Smooth muscle cell (in vitro differentiated cells): ENCODE data around the gene ZMIZ1. TPM values are rescaled to one million over a fixed set of nuclear protein-coding genes. Genes with fewer than 3 reads are reported as not detected.

ENCODE experiments used
- DNase-seq: peaks from one replicate; lab custom pipeline; 2025; ENCODE audit not compliant: unreplicated experiment; lab: John Stamatoyannopoulos, UW
- H2AFZ ChIP-seq: fragments of 200-600 bp; sonication (generic); 2 replicates; pipeline ENCODE4 v1.6.0; 2016; ENCODE audit warnings: antibody characterized with exemption, low read depth, mild to moderate bottlenecking
- H3F3A ChIP-seq: fragments of 200-600 bp; sonication (generic); 2 replicates; pipeline ENCODE4 v1.6.0; 2017; ENCODE audit warnings: antibody characterized with exemption, low read depth
- H3K27ac ChIP-seq: fragments of 200-600 bp; sonication (generic); 2 replicates; pipeline ENCODE4 v1.5.1; 2016; ENCODE audit warnings: low read depth, mild to moderate bottlenecking
- H3K27me3 ChIP-seq: fragments of 200-600 bp; sonication (generic); 2 replicates; pipeline ENCODE4 v1.6.1; 2016; ENCODE audit warnings: low read depth, mild to moderate bottlenecking
- H3K36me3 ChIP-seq: fragments of 200-600 bp; sonication (generic); 2 replicates; pipeline ENCODE4 v1.5.1; 2016; ENCODE audit warnings: low read depth
- H3K4me1 ChIP-seq: fragments of 200-600 bp; sonication (generic); 2 replicates; pipeline ENCODE4 v1.5.1; 2016; ENCODE audit warnings: low read depth
- H3K4me2 ChIP-seq: fragments of 200-600 bp; sonication (generic); 2 replicates; pipeline ENCODE4 v1.6.0; 2016; ENCODE audit warnings: mild to moderate bottlenecking
- H3K4me3 ChIP-seq: fragments of 200-600 bp; sonication (generic); 2 replicates; pipeline ENCODE4 v1.5.1; 2016; ENCODE audit warnings: mild to moderate bottlenecking
- H3K79me2 ChIP-seq: fragments of 200-600 bp; sonication (generic); 2 replicates; pipeline ENCODE4 v1.6.0; 2016; ENCODE audit warnings: low read depth, mild to moderate bottlenecking
- H3K9ac ChIP-seq: fragments of 200-600 bp; sonication (generic); 2 replicates; pipeline ENCODE4 v1.6.0; 2016; ENCODE audit warnings: low read depth
- H3K9me3 ChIP-seq: fragments of 200-600 bp; sonication (generic); replicated peaks from 2 replicates; pipeline ENCODE4 v1.5.1; 2016; ENCODE audit warnings: low read depth
- H4K20me1 ChIP-seq: fragments of 200-600 bp; sonication (generic); 2 replicates; pipeline ENCODE4 v1.6.0; 2016; ENCODE audit warnings: low read depth
- CTCF ChIP-seq: fragments of 200-600 bp; sonication (generic); IDR thresholded peaks from 2 replicates; pipeline ENCODE4 v1.5.1; 2017; ENCODE audit warnings: borderline replicate concordance, mild to moderate bottlenecking, antibody characterized with exemption; ENCODE audit not compliant: insufficient read depth, poor library complexity, severe bottlenecking
- WGBS: methylation state at CpG from one replicate; pipeline ENCODE4 v1.1.7; 2016; ENCODE audit warnings: low lambda C conversion rate; 5-methylcytosine and 5-hydroxymethylcytosine counted together
- polyA plus RNA-seq: library from polyadenylated mRNA; unstranded; fragments of >200 nt; fragmentation: Nextera tagmentation; extraction: Ambion mirVana; gene quantifications from 2 replicates; pipeline ENCODE4 v1.2.1, GENCODE V29; 2016
- total RNA-seq: library from RNA; depleted of rRNA; stranded (reverse); fragments of >200 nt; gene quantifications from 2 replicates; pipeline ENCODE4 v1.2.3, GENCODE V29; 2014

ZMIZ1 gene
- total and polyA plus RNA-seq, 2 experiments from 2014 or later: 24.2 to 31.3 TPM

DNA sequence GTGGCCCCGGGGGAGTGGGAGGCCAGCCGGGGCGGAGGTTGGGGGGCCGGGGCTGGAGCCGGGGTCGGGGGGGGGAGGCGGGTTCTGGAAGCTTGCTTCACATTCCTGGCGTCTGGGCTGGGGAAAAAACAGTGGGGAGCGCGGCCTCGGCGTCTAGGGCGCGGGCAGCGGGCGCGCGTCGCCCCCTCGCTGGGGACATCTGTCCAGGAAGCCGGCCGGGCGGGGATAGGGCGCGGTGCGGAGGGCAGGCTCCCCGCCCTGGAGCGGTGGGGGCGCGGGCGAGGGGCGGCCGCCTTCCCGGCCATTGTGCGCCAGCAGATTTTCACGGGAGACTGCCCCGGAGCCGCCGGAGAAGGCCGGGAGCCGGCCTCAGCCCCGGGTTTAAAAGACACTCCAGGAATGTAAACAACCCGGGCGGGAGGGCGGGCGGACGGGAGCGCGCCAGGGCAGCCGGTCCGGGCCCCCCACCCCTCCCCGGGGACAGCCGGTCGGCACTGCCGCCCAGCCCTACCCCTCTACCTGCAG, 1.4 kb downstream of the ZMIZ1 start:
- Histone ChIP-seq H3K4me1 (peaks cover 29% of the 10 kb centered on the region), H2AFZ (no peak overlapping the region)

DNA sequence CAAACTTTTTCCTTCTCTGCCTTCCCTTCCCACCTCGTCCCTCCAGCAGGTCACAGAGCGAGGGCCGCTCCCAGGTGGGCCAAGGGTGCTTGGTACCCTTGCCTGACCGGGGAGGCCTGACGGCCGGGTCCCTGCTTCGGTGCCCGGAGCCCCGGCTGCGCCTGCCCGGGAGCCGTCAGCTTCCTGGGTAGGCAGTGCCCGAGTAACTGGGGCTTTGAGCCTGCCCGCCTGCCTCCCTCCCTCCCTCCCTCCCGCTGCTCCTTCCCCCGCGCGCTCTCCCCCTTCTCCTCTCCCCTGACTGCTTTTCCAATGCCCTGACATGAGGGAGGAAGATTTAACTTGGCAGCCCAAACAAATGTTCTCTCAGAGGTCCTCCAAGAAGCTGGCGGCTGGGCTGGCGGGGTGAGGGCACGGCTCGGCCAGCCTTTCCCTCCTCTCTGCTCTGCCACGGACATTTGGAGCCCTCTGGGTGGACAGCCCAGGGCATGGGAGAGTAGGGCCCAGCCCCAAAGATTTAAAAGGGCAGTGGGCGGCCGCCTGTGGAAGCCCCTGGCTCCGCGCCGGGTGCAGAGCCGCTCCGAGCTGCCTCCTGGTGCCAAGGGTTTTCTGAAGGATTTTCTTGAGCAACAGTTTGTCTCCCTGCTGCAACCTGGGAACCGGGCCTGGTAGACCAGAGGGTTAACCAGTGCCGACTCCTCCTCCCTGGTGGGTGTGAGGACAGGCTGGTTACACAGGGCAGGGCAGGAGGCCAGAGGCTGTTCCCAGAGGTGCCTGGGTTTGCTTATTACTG, 2.0 kb downstream of the ZMIZ1 start:
- Histone ChIP-seq H3K79me2 (peaks cover 65% of the 10 kb centered on the region), H3F3A (peaks cover 16% of the 10 kb centered on the region), H3K4me1 (peaks cover 29% of the 10 kb centered on the region), H3K27me3 (no peaks in the 10 kb centered on the region), H3K9me3 (no peaks in the 10 kb centered on the region), H3K36me3 (no peaks in the 10 kb centered on the region), H4K20me1 (peaks cover 64% of the 10 kb centered on the region), H3K9ac (peak overlapping the region; percentile 82), H3K4me2 (peak overlapping the region; percentile 99), H3K27ac (peak overlapping the region; percentile 88), H3K4me3 (peak overlapping the region; percentile 93), H2AFZ (no peak overlapping the region)
- TF ChIP-seq CTCF: no peak
- WGBS: under 1% methylated on average over 26 of the region's 32 CpGs
- peak; percentile 75 for DNase-seq

More for the DNA sequence above, 1.4 kb downstream of the ZMIZ1 start:
- peak overlapping the region; percentile 82 for H3K9ac ChIP-seq
- WGBS: 0% methylated on average over 12 of the region's 55 CpGs
- no peaks in the 10 kb centered on the region for H3K36me3 ChIP-seq
- H3K9me3 ChIP-seq: no peaks in the 10 kb centered on the region
- H3F3A ChIP-seq: peaks cover 16% of the 10 kb centered on the region
- TF ChIP-seq CTCF: no peak
- H3K27ac ChIP-seq: peak overlapping the region; percentile 88
- DNase-seq: no peak
- H3K4me3 ChIP-seq: peak overlapping the region; percentile 93
- H3K79me2 ChIP-seq: peaks cover 58% of the 10 kb centered on the region
- peak overlapping the region; percentile 99 for H3K4me2 ChIP-seq
- H3K27me3 ChIP-seq: no peaks in the 10 kb centered on the region
- peaks cover 58% of the 10 kb centered on the region for H4K20me1 ChIP-seq

DNA sequence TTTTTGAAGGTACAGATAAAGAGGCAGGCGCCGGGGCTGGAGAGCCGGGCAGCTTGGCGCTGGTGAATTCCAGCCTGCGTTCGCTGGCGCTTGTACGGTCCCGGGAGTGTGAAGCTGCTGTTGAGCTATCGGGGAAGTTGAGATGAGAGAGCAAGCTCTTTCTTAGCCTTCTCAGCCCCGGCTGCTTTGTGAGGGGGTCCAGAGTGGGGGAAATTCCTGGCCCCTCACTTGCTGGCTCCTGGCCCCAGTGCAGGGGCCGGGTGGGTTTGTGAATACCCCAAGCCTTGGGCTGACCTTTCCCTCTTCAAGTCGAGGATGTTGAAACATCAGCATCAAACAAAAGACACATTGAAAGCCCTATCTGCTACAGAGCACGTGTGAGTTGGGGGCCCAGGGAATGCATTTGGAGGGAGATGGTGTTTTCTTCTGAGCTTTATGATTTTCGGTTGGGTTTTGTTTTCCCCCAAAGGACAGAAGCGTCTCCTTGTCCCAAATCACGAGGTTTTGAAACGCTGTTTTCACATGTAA, 2.7 kb downstream of the ZMIZ1 start:
- H3K27me3 ChIP-seq: no peaks in the 10 kb centered on the region
- peaks cover 71% of the 10 kb centered on the region for H3K79me2 ChIP-seq
- no peaks in the 10 kb centered on the region for H3K9me3 ChIP-seq
- H3K4me2 ChIP-seq: peak overlapping the region; percentile 99
- H3K9ac ChIP-seq: peak overlapping the region; percentile 82
- H2AFZ ChIP-seq: no peak overlapping the region
- H3K36me3 ChIP-seq: no peaks in the 10 kb centered on the region
- H3F3A ChIP-seq: peaks cover 16% of the 10 kb centered on the region
- peaks cover 29% of the 10 kb centered on the region for H3K4me1 ChIP-seq
- H4K20me1 ChIP-seq: peaks cover 71% of the 10 kb centered on the region
- 3% methylated on average over 18 of the region's 18 CpGs for WGBS
- peak overlapping the region; percentile 93 for H3K4me3 ChIP-seq
- peak overlapping the region; percentile 88 for H3K27ac ChIP-seq
- TF ChIP-seq CTCF: no peak
- no peak for DNase-seq
